Smooth muscle cell of the pulmonary artery (primary cell): ENCODE results near the gene ASCL1. TPM values are rescaled to one million over a fixed set of nuclear protein-coding genes. Genes with fewer than 3 reads are reported as not detected.

Experiments used
- total RNA-seq: library from RNA; depleted of rRNA; stranded (reverse); fragments of >200 nt; gene quantifications from 2 replicates; pipeline ENCODE4 v1.2.3, GENCODE V29; 2014

Gene ASCL1
- not detected in 2 replicates for total RNA-seq

DNA sequence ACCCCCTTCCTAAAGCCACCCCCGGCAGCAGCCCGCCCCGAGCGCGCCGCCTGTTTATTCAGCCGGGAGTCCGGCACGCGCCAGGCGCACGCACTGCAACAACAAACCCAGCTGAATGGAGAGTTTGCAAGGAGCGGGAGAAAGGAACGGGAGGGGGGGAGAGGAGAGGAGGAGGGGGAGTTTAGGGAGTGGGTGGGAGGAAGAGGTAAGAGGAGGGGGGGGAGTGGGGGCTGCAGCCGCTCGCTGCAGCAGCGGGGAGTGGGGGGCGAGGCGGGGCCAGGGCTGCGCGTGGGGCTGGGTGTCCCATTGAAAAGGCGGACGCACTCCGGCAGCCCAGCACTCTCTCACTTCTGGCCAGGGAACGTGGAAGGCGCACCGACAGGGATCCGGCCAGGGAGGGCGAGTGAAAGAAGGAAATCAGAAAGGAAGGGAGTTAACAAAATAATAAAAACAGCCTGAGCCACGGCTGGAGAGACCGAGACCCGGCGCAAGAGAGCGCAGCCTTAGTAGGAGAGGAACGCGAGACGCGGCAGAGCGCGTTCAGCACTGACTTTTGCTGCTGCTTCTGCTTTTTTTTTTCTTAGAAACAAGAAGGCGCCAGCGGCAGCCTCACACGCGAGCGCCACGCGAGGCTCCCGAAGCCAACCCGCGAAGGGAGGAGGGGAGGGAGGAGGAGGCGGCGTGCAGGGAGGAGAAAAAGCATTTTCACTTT lies at the start of gene ASCL1:
Gene ASCL1 (plus strand): TSS at position 336 of the 712 bp plus-strand sequence. CDS start 571 bp downstream, outside the sequence.

DNA sequence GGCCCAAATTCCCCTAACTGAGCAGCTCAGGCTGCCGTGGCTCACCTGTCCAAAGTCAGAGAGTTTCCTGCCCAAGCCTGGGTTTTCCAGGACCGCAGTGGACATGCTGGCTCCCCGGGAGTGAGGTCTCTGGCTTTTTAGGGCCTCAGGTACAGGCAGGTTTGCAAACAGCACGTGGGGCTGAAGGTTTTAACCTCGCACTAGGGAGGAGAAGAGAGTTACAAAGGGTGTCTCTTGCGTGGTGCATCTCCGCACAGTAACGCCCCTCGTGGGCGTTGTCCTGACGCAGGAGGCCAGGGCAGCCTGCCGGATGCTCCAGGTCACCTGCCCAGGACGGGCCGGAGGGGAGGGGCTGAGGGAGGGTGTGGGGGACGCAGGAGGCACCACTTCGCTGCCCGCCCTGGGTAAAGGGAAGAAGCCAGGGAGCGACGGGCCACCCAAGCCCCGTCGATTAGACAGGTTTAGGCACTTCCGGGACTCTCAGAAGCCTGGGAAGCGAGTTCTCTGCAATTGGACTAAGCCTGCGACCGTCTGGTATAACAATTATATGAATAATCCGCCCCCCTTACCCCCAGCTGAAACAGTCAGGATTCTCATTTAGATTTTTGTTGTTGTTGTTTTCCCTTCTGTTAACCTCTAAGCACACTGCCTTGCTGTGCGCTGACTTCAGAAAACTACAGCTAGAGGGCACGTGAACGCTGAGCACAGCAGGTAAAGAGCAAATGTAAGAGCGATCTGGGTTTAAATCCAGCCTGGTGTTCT lies 40.3 kb upstream of the ASCL1 start, which contains the start of gene PAH:
Gene PAH (minus strand): TSS at position 219 of the 762 bp plus-strand sequence. CDS start 114 bp downstream, at position 105.

Other genes starting within 250 kb of the ASCL1 start
- gene PAH, start 40.4 kb upstream of the ASCL1 start, total RNA-seq, result not detected in 2 replicates